SHP77 (cell line): ENCODE data around the gene ING5.

Experiments used
- DNase-seq, 2 experiments: peaks; one replicate each; lab custom pipeline; 2025; lab: John Stamatoyannopoulos, UW

Gene ING5

DNA sequence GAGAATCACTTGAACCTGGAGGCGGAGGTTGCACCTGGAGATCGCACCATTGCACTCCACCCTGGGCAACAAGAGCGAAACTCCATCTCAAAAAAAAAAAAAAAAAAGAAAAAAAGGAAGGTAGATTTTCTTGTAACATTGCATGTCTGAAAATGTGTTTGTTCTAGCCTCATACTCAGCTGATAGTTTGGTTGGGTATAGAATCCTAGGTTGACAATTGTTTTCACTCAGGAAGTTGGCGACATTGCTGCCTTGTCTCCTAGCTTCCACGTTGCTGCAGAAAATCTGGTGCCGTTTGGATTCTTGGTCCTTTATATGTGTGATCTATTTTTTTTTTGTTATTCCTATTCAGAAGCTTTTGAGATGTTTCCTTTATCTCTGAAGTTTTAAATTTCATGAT is 4.7 kb downstream of the ING5 start:
- no peak for DNase-seq

DNA sequence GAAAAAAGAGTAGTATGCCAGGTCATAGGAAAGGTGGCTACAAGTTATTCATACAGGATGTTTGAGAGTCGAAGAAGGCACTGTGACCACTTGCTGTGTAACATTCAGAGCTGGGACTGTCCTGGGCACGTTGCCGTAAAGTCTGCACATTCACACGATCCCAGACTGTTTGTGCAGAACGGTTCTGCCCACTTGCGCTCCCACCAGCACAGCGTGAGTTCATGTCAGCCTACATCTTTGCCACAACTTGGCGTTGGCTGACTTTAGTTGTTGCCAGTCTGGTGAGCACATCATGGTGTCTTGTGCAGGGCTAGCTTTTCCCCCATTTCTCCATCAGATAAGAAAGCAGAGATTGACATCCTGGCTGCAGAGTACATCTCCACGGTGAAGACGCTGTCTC is 7.0 kb downstream of the ING5 start:
- DNase-seq: no peak

DNA sequence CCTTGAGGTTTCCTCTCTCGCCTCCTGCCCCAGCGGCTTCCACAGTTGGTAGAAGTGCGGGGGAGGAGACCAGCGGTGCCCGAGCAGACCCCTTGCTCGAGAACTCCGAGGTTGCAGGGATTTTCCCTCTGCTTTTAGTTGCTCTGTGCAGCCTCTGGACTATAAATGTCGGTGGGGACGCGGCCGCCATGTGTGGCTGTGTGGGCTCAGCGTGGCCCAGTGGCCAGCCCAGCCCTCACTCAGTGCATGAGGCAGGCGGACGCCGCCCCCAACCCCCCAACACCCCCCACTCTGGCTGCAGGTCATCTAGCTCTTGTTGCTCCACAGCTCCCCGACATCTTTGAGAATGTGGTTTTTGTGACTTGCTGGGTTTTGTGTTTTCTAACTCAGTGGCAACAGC is 17.3 kb downstream of the ING5 start:
- no peak for DNase-seq

DNA sequence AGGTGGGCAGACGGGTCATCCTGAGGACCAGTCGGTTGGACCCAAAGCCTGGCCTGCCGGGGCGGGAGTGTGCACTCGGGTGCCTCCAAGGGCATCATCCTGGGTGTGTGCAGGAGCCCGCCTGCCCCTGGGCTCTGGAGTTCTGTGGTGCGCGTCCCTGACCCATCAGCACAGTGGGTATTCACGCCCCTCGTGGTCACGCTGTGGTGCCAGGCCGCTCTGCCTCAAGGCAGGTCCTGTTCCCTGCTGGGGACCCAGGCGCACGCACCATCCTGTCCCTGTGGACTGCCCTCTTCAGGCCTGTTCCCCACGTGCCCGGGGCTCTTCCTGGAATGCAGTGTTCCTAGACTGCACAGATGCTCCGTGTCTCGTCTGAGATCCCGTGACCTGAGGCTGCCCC is 18.3 kb downstream of the ING5 start:
- no peak for DNase-seq

DNA sequence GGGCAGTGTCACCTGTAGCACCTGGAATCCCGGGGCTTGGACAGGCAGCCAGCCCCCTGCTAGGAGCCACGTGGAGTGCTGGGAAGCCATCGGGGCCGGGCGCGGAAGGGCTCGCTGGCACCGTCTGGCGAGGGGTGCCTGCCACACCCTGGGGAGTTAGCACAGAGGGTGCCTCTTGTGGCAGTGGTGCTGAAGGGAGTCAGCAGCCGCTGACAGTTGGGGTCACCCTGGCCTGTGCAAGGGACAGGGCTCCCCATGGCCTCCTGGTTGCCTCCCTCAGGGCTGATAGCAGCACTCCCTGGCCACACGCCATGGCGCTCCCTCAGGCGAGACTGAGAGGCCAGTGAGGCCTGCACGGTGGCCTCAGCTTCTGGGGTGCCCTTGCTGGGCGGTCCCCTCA is 18.7 kb downstream of the ING5 start:
- no peak for DNase-seq

DNA sequence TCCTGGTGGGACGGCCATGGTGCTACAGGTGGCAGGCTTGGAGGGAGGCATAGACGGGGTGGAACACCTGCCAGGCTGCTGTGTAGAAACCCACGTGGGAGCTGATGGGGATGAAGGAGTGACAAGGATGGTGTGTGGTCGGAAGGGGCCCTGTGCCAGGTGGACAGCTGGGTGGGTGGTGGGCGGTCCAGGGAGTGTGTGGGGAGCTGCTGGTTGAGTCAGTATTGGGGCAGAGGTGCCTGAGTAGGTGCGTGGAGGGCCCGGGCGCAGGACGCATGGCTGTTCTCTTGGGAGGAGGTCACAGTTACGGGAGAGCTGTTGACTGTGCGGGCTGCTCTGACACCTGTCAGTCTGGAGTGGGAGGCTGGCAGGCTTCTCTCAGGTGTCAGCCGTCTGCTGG is 20.0 kb downstream of the ING5 start:
- no peak for DNase-seq

DNA sequence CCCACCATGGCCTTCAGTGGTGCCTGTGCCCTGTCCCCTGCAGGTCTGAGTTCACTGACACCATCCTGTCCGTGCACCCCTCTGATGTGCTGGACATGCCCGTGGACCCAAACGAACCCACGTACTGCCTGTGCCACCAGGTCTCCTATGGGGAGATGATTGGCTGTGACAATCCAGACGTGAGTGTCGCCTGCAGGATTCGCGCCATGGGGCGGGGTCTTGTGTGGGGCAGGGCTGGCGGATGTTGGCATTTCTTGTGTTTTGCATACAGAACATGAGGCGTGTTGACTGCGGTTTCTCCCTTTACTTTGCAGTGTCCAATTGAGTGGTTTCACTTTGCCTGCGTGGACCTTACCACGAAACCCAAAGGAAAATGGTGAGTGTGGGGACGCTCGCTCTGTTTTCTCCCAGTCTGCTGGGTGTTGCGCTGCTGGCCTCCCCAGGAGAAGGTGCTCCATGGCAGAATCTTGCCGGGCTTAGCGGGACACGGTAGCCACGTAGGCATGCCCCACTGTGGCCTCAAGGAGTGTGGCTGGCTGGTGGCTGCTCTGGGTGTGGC is 21.1 kb downstream of the ING5 start:
- no peak for DNase-seq

DNA sequence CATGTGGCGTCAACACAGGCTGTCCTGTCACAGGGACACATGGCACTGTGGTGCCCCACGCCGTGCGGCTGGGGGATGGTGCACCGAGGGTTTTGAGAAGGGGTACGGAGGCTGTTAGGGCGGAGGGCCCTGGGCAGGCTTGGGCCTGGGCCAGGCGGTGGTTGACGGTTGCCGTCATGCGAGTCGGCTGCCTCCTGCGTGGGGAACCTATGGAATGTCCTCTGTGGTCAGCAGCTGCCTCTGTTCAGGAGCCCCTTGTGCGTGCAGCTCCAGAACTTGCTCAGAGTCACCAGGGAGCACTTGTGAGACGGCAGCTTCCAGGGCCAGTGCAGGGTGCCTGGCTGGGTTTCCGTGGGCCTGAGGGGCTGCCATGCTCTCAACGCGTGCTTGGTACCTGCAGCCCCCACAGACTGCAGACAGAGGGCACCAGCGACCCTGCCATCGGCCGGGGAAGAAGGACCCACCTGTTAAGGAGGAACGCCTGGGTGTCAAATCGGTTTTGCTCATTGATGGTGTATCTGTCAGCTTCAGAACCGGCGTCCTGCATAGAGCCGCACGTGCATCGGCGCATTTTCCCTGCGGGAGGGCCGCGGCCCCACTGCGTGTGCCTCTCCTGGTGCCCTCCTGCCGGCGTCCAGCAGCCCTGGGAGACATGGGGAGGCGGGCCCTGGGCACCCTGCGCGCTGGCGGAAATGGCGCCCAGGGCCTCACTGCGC is 22.6 kb downstream of the ING5 start:
- DNase-seq: no peak

DNA sequence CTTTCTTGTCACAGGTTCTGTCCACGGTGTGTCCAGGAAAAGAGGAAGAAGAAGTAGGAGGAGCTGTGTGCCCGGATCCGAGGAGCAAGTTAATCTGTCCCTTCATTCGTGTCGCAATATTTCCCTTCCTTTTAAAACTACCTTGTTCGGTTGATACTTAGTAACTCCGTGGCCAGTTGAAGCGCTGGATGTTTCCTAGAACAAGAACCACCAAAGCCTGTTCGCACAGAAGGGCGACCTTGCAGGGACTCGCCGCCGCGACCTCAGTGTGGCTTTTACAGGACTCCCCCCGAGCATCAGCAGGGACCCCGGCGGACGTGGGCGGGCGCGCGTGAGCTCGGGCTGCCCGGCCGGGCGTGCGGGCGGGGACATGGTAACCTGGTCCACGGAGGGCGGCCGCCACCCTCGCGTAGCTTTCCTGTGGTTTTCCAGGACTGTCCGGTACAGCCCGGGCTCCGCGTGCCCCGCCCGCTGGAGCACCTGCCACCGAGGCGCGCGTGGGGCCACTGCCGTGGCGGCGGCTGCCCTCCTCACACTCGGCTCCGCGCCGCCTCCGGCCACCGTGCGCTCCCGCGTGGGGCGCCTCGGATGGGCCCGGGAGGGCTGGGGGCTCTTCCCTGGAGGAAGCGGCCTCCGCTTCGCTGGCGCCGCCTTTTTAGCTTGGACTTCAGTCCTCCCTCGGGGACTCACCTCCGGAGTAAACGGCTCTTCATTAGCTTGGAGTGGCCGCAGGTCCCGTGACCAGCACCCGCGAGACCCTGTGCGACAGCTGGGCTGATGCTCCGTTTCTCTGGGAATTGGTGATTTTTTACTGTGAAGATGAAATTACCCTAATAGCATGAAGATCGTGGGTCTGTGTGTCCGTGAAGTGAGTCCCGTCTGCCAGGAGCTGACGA is 23.4 kb downstream of the ING5 start:
- no peak for DNase-seq

DNA sequence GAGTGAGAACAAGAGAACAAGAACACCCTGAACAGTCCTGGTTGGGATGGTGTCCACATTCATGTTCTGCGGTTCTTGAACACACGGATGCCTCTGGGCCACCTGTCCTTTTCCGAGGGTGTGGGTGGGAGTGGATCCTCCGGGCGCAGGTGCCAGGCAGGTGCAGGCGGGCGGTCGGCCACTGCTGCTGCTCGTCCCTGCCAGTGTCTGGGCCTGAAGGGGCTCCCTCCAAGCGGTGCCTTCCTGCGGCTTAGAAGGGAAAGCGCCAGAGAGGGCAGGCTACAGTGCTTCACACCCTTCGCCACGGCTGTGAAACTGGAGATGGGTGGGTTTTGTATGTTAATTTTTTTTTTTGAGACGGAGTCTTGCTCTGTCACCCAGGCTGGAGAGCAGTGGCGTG is 24.6 kb downstream of the ING5 start:
- no peak for DNase-seq

DNA sequence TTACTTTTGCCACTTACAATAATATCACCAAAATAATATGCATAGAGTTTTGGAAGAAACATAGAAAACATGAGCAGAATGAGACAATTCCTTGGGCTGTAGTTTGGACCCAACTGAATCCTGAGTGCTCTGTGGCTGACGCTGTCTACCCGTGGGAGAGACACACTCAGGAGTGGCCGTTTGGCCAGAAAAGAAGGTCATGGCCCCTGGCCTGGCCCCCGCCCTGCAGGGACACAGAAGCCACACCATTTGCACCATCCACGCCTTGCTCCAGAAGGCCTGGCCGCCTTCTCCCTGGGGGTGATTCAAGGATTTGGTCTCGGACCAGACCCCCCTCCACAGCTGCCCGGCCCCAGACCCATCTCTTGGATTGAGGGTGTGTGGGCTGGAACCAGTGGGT is 26.2 kb downstream of the ING5 start:
- DNase-seq: no peak

DNA sequence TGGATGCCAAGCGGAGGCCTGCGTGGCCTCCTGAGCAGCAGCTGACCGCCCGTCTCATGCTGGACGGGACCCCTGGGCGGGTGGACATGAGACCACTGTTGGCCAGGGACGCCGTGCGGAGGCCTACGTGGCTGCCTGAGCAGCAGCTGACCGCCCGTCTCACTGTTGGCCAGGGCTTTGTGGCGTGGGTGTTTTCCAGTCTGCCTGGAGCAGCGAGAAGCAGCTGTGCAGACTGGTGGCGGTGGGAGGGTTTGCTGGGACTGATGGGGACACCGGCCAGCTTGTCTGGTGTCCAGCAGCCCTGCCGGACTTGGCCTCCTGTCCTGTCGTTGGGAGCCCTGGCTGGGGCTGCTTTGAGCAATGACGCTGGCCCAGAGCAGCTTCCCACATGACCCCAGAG is 26.8 kb downstream of the ING5 start:
- DNase-seq: no peak

DNA sequence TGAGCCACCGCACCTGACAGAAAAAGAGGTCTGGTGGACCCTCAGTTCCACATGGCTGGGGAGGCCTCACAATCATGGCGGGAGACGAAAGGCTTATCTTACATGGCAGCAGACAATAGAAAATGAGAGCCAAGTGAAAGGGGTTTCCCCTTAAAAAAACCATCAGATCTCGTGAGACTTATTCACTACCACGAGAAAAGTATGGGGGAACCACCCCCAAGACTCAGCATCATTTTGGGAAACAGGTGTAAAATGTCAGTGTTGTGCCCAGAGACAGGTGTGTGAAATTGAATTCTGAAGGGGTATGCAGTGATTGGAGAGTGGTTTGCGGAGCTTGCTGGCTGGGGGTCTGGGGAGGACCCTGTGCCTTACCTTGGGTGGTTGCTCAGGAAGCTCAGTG is 28.0 kb downstream of the ING5 start:
- no peak for DNase-seq

DNA sequence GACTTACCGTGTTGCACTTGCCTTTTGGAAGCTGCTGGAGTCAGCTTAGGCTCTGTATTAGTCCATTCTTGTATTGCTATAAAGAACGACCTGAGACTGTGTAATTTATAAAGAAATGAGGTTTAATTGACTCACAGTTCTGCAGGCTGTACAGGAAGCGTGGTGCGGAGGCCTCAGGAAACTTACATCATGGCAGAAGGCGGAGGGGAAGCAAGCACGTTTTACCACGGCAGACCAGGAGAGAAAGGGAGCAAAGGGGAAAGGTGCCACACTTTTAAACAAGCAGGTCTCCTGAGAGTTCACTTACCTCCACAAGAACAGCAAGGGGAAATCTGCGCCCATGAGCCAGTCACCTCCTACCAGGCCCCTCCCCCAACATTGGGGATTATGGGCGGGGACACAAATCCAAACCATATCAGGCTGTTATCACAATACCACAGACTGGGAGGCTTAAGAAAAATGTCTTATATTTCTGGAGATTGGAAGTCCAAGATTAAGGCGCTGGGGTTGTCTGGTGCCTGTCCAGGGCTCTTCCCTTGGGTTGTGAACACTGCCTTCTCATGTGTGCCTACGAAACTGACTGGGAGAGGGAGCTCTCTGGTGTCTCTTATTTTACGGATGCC is 28.9 kb downstream of the ING5 start:
- DNase-seq: no peak

DNA sequence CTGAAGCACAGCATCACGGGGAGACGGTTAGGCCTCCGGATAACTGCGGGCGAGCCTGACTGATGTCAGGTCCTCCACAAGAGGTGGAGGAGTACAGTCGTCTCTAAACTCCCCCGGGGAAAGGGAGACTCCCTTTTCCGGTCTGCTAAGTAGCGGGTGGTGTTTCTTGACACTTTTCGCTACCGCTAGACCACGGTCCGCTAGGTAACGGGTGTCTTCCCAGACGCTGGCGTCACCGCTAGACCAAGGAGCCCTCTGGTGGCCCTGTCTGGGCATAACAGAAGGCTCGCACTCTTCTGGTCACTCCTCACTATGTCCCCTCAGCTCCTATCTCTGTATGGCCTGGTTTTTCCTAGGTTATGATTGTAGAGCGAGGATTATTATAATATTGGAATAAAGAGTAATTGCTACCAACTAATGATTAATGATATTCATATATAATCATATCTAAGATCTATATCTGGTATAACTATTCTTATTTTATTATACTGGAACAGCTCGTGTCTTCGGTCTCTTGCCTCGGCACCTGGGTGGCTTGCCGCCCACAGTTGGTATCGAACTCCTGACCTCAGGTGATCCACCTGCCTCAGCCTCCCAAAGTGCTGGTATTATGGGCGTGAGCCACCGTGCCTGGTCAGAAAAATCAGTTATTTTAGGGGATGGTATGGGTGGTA is 30.8 kb downstream of the ING5 start:
- peak; percentile 16 for DNase-seq

DNA sequence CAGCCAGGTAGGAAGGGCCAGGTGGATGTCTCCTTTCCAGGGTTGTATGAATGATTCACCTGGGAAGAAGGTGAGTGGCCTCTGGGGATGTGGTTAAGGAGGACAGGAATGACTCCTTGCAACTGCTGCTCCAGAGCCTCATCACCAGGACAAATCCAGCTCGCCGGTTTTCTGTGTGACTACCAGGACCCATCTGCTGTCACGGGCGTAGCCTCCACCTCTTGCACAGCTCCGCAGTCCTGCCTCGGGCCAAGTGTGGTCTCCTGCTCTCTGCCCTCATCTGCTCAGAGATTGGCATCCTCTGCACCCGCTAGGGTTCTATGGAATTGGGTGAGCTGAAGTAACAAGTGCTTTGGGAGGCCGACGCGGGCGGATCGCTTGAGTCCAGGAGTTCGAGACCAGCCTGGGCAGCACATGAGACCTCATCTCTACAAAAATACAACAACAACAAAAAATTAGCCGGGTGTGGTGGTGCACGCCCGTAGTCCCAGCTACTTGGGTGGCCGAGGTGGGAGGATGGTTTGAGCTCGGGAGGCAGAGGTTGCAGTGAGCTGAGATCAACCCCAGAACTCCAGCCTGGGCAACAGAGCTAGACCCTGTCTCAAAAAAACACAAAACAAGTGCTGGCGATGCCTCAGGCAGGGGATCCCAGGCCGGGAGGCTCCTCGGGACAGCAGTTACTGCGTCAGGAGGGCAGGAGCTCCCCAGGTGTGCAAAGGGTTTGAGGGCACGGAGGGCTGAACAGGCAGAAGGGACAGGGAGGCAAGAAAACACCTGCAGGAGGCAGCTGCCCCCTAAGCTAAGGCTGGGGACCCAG is 31.8 kb downstream of the ING5 start:
- DNase-seq: no peak

DNA sequence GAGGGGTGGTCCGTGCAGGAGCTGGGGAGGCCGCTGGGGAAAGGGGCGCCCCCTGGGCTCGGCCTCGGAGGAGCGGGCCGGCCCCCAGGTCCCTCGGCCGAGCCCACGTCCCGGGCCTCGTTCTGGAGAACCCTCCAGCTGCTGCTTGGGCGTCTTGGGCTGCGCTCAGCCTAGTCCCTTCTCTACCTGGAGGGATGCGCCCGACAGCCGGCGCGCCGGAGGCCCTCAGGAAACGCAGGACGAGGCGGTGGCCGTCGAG is 32.3 kb downstream of the ING5 start:
- no peak for DNase-seq

DNA sequence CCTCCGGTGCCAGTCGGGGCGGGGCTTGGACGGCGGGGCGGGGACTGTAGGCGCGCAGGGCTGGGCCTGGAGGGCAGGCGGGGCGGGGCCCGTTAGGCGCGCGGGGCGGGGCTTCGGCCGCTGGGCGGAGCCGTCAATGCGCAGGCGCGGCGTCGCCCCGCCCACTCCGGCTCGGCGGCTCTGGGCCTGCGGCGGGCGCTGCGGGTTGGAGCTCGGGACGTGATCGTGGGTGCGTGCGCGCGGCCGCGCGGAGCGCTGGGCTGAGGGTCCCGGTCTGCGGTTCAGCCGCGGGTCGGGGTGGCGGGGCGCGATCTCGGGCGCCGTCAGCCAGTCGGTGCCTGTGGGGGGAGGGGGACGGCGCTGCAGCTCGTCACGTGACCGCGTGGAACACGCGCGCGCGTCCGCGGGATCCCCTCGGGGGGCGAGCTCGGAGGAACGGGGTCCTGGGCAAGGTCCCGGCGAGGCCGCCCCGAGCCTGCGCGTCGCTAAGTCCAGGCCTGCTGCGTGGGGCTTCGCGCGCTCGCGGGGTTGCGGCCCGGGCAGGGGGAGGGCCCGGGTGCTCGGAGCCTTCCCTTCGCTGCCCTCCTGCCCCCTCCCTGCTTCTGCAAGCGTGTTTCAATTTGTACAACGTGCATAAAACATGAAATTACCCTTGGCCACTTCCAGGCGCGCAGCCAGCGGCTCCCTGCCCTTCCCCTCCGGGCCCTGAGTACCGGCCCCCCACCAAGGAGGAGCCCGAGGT is 32.8 kb downstream of the ING5 start, which contains the start of gene D2HGDH:
Gene D2HGDH, plus strand, starts transcription at position 164 of the 742 bp plus-strand sequence. CDS start 595 bp downstream, outside the sequence.
- DNase-seq: peak; percentile 68 to 84

DNA sequence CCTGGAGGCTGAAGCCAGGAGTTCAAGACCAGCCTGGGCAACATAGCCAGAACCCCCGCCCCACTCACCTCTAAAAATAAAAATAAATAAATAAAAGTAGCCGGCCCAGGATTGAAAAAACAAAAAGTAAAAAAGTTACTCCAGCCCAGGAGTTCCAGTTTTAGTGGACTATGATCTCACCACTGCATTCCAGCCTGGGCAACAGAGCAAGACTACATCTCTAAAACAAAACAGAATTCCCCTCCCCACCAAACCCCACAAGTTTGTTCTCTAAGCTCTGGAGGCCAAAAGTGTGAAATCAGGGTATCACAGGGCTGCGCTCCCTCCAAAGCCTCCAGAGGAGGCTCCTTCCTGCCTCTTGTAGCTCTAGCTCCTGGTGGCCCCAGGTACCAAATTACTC is 34.3 kb downstream of the ING5 start:
- no peak for DNase-seq

DNA sequence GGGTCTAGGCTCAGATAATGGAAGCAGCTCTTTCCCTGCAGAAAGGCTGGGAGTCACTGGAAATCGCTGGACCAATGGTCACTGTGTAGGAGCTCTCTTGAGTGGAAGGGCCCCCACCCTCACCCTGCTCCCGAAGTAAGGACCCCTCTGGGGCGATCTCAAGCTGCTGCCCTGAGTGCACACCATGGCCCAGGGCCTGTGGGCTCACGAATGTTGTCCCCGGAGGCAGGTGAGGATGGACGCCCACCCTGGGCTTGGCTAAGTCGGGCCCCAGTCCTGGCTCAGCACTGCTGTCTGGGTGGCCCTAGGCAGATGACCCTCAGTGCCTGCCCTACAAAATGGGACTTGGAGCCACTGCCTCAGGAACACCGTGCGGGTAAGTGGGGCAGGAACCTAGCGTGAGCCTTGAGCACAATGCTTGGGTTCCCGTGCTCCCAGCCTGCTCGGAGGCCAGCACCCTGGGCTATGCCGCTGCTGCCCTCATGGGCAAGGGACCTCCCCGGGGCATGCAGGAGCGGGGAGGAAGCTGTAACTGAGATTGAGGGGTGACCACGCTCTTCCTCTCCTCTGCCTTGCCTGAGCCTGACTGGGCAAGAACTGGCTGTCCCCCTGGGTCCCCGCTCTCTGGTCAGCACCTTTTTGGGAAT is 36.3 kb downstream of the ING5 start:
- no peak for DNase-seq
